ENCODE results near the gene FOXP3. TPM values are rescaled to one million over a fixed set of nuclear protein-coding genes. Genes with fewer than 3 reads are reported as not detected.

FOXP3 gene
- total RNA-seq, 4 donors from 2014 or later: not detected

DNA sequence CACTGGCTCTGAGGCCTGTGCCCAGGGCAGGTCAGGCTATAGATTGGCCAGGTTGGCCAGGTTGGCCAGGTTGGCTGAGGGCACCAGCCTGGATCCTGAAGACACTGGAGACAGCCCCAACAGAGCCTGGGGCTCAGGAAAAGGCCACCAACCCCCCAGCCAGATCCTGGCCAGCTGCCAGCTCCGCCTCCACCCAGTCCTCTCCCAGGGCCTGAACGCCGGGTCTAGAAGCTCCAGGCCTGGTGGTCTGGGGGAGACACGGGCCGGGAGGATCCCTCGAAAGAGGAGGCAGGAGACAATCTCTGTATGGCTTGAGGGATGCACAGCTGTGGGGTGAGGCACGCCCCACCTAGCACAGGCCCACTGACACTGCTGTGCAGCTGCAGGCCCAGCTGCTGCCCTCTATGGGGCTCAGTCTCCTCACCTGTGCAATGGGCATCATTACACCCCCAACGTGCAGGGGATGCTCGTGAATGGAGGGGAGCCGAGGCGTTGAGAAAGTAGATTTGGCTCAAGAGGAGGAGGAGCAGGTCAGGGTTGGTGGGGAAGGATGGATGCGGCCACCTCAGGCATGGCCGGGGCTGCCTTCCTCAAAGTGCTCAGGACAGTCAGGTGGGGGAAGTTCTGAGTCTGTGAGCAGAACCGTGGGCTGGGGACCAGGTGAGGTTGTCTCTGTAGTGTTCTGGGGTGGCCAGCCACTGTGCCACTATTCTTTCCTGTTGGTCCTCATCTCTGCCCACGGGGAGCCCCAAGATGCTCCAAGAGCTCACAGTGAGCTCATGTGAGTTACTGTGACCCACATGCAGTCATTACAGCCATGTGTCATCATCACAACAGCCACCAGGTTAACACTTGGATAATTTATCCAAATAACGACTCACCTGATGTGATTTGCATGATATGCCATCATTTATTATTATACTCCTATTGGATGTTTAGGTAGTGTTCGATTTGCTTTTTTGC lies 28.2 kb upstream of the FOXP3 start:
- Histone ChIP-seq H3K9me3 (no peaks in the 10 kb centered on the region), H3K27ac (no peak overlapping the region), H3K36me3 (no peaks in the 10 kb centered on the region), H3K4me3 (no peak overlapping the region), H3K27me3 (no peaks in the 10 kb centered on the region), H3K4me1 (no peaks in the 10 kb centered on the region)
- intact Hi-C loops (cut with DNase I; ENCODE audit: low total_unique reads) (no loop called here), in situ Hi-C loops (cut with MboI; ENCODE audit: low pct_ligation_motif_present in 1 of 4, low pct_unique_long_range_greater_than_20kb in 1 of 4, low sequenced_read_pairs in 3 of 4) (no loop called here)
- DNase-seq: no peak
- TF ChIP-seq POLR2AphosphoS5 (IDR thresholded peaks at IDR 0.05) (no peak), CTCF (IDR thresholded peaks at IDR 0.05) (no peak), POLR2A (IDR thresholded peaks at IDR 0.05) (no peak), EP300 (IDR thresholded peaks at IDR 0.05; ENCODE audit: low read depth) (no peak)
- WGBS, 2 donors (ENCODE audit: low coverage in 1 of 2): 79 to 100% methylated on average over 1 to 17 of the region's 17 CpGs

GRCh38 chrX:49291615-49292337 lies 27.3 kb upstream of the FOXP3 start:
- no peaks in the 10 kb centered on the region for H3K27me3 ChIP-seq
- H3K9me3 ChIP-seq: no peaks in the 10 kb centered on the region
- intact Hi-C loops (cut with DNase I; ENCODE audit: low total_unique reads): no loop called here
- WGBS, 2 donors (ENCODE audit: low coverage in 1 of 2): 25 to 28% methylated on average over 5 to 11 of the region's 11 CpGs
- H3K4me3 ChIP-seq: no peak overlapping the region
- TF ChIP-seq CTCF (IDR thresholded peaks at IDR 0.05): peak; percentile 41 to 68 (median 56)
- no peak for TF ChIP-seq EP300 (IDR thresholded peaks at IDR 0.05; ENCODE audit: low read depth)
- H3K4me1 ChIP-seq: no peaks in the 10 kb centered on the region
- DNase-seq: peak; percentile 66
- H3K36me3 ChIP-seq: no peaks in the 10 kb centered on the region
- in situ Hi-C loops (cut with MboI; ENCODE audit: low pct_ligation_motif_present in 1 of 4, low pct_unique_long_range_greater_than_20kb in 1 of 4, low sequenced_read_pairs in 3 of 4): no loop called here
- no peak overlapping the region for H3K27ac ChIP-seq

DNA sequence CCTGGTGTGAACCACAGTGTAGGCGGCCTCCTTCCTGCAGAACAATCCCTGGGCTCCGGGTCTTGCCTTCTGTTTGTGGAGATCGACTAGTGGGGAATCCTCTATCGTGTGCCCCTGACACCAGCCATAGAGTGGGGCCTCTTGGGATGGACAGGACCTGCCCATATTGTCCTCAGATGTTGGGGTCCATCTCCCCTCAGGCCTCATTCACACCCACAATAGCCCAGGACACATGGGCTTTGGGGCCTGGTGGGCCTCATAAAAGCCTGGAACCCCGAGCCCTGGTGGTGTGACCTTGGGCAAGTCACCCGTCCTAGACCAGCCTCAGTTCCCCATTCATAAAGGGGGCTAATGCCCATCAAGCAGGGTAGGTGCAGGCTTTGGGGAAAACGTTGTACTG lies 25.7 kb upstream of the FOXP3 start:
- in situ Hi-C loops (cut with MboI; ENCODE audit: low pct_ligation_motif_present in 1 of 4, low pct_unique_long_range_greater_than_20kb in 1 of 4, low sequenced_read_pairs in 3 of 4) (no loop called here), intact Hi-C loops (cut with DNase I; ENCODE audit: low total_unique reads) (no loop called here)
- Histone ChIP-seq H3K4me3 (no peak overlapping the region), H3K9me3 (no peaks in the 10 kb centered on the region), H3K27ac (no peak overlapping the region), H3K36me3 (no peaks in the 10 kb centered on the region), H3K4me1 (no peaks in the 10 kb centered on the region), H3K27me3 (no peaks in the 10 kb centered on the region)
- DNase-seq: no peak
- WGBS, 2 donors (ENCODE audit: low coverage in 1 of 2): 67% methylated on average over 4 of the region's 7 CpGs; no CpG with 5 or more reads in 1 of the 2 donors
- TF ChIP-seq POLR2AphosphoS5 (IDR thresholded peaks at IDR 0.05) (no peak), EP300 (IDR thresholded peaks at IDR 0.05; ENCODE audit: low read depth) (no peak), CTCF (IDR thresholded peaks at IDR 0.05) (no peak), POLR2A (IDR thresholded peaks at IDR 0.05) (no peak)

DNA sequence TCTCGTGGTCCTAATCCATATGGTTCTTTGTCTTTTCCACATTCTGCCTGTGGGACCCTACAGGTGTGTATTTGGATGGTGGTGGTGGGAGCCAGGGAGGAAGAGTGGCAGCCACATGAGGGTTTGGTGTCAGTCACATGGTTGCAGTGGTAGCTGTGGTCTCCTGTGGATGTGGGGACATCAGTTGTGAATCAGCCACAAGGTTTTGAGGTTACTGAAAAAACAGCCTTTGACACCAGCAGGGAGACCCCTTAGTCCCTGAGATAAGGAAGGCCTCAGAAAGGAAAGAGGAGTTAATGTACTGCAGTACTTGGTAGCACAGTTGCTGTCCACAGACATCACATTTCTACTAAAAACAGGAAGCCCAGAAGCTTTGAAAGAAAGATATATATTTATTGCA lies 23.2 kb upstream of the FOXP3 start:
- no peaks in the 10 kb centered on the region for H3K27me3 ChIP-seq
- H3K4me1 ChIP-seq: no peaks in the 10 kb centered on the region
- no peak overlapping the region for H3K4me3 ChIP-seq
- intact Hi-C loops (cut with DNase I; ENCODE audit: low total_unique reads) (no loop called here), in situ Hi-C loops (cut with MboI; ENCODE audit: low pct_ligation_motif_present in 1 of 4, low pct_unique_long_range_greater_than_20kb in 1 of 4, low sequenced_read_pairs in 3 of 4) (no loop called here)
- DNase-seq: no peak
- H3K36me3 ChIP-seq: no peaks in the 10 kb centered on the region
- H3K9me3 ChIP-seq: no peaks in the 10 kb centered on the region
- H3K27ac ChIP-seq: no peak overlapping the region
- 89% methylated on average over 1 of the region's 1 CpG; no CpG with 5 or more reads in 1 of the 2 donors for WGBS, 2 donors (ENCODE audit: low coverage in 1 of 2)
- TF ChIP-seq EP300 (IDR thresholded peaks at IDR 0.05; ENCODE audit: low read depth): no peak
- TF ChIP-seq POLR2A (IDR thresholded peaks at IDR 0.05): no peak
- no peak for TF ChIP-seq CTCF (IDR thresholded peaks at IDR 0.05)
- no peak for TF ChIP-seq POLR2AphosphoS5 (IDR thresholded peaks at IDR 0.05)

Data from transverse colon (tissue), 4 donors.